Common myeloid progenitor, CD34-positive (primary cell): ENCODE results near the gene HDAC4.

ENCODE experiments used
- CTCF ChIA-PET: fragments of 350-600 bp; sonication (Branson Sonifier 250); formaldehyde crosslinking; loops from one replicate; lab custom pipeline; 2021; ENCODE audit warnings: antibody characterized with exemption; lab: Charles Lee
- POLR2A ChIA-PET: fragments of 350-600 bp; sonication (Branson Sonifier 250); formaldehyde crosslinking; loops from one replicate; lab custom pipeline; 2021; ENCODE audit warnings: antibody characterized with exemption; lab: Charles Lee
- DNase-seq, 3 donors: peaks; one replicate each; pipeline versions ENCODE4 v3.0.0 to v3.0.0-alpha.2; 2013
- H3K27ac ChIP-seq, 2 experiments: 1 replicate in 1 of 2; 2 replicates in 1 of 2; pipeline ENCODE4 v1.7.0; 2013; ENCODE audit warnings: inconsistent platforms in 2 of 2, low read length in 2 of 2, mild to moderate bottlenecking in 2 of 2, low read depth in 1 of 2, moderate library complexity in 1 of 2; ENCODE audit not compliant: severe bottlenecking in 2 of 2, insufficient read depth in 1 of 2, poor library complexity in 1 of 2
- H3K27me3 ChIP-seq, 5 experiments: replicated peaks in 2 of 5; 1 replicate in 3 of 5; 2 replicates in 2 of 5; pipeline versions ENCODE4 v1.6.1 to v1.7.0; 2013; ENCODE audit warnings: low read length in 4 of 5, mild to moderate bottlenecking in 2 of 5, moderate library complexity in 2 of 5, inconsistent platforms in 1 of 5; ENCODE audit not compliant: insufficient read depth in 5 of 5, control insufficient read depth in 4 of 5
- H3K36me3 ChIP-seq, 4 experiments: 1 replicate in 2 of 4; 2 replicates in 2 of 4; pipeline versions ENCODE4 v1.6.1 to v1.7.0; 2013; ENCODE audit warnings: low read length in 3 of 4, control low read depth in 1 of 4, mild to moderate bottlenecking in 1 of 4; ENCODE audit not compliant: control insufficient read depth in 4 of 4, insufficient read depth in 4 of 4
- H3K4me1 ChIP-seq, 4 experiments: 1 replicate in 3 of 4; 2 replicates in 1 of 4; pipeline versions ENCODE4 v1.6.1 to v1.7.1; 2013; ENCODE audit warnings: low read length in 3 of 4, mild to moderate bottlenecking in 3 of 4, control low read depth in 1 of 4, inconsistent platforms in 1 of 4, moderate library complexity in 1 of 4; ENCODE audit not compliant: control insufficient read depth in 4 of 4, insufficient read depth in 4 of 4; ENCODE audit errors: control extremely low read depth in 1 of 4
- H3K4me3 ChIP-seq, 7 experiments: 1 replicate in 4 of 7; 2 replicates in 3 of 7; pipeline versions ENCODE4 v1.5.1 to v1.7.0; 2013; ENCODE audit warnings: mild to moderate bottlenecking in 7 of 7, low read length in 6 of 7, moderate library complexity in 6 of 7, inconsistent platforms in 2 of 7, low read depth in 2 of 7, control low read depth in 1 of 7; ENCODE audit not compliant: insufficient read depth in 4 of 7, control insufficient read depth in 1 of 7; ENCODE audit errors: extremely low read depth in 1 of 7
- H3K9me3 ChIP-seq, 5 experiments: 1 replicate in 4 of 5; 2 replicates in 1 of 5; pipeline versions ENCODE4 v1.6.1 to v1.7.1; 2013; ENCODE audit warnings: low read length in 4 of 5, mild to moderate bottlenecking in 2 of 5, inconsistent platforms in 1 of 5, low read depth in 1 of 5, moderate library complexity in 1 of 5; ENCODE audit not compliant: control insufficient read depth in 4 of 5, insufficient read depth in 2 of 5; ENCODE audit errors: control extremely low read depth in 1 of 5
- WGBS: methylation state at CpG from one replicate; pipeline ENCODE4 v1.1.5; 2013; ENCODE audit not compliant: insufficient coverage; 5-methylcytosine and 5-hydroxymethylcytosine counted together

HDAC4 gene

DNA sequence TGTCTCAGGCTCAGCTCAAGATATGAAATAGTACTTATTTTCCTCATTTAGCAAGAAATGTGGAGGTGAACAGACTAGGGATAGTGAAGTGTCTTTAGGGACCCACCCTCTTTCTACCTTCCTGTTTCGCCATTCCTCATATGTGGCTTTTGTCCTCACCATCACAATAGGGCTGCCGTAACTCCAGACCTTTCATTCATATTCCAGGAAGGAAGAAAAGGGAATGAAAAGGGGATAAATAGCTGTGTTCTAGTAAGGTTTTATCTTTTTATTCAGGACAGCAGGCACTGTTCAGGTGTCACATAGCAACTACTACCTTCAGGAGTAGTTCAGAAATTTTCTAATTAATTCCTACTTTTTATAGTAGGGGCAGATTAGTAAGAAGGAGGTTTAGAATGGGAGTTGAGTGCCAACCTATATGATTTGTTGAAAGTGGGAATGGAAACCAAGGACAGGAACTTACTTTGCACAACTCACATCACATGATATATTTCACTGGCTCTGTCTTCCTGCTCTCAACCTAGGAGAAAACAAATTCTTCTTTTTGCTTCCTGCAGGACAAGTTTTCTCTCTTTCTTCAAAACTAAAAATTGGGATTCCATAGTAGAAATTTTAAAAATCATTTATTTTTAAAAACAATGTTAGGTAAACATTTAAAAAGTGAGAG, 36.0 kb upstream of the HDAC4 start:
- Histone ChIP-seq H3K4me1 (peaks cover 0 to 22% (median 16%) of the 10 kb centered on the region in 4 experiments), H3K9me3 (peaks cover 0 to 3% (median 0%) of the 10 kb centered on the region in 5 experiments), H3K27me3 (peaks cover 0 to 16% (median 11%) of the 10 kb centered on the region in 5 experiments), H3K4me3 (no peak overlapping the region), H3K36me3 (no peaks in the 10 kb centered on the region), H3K27ac (no peak overlapping the region)
- no peak for DNase-seq
- WGBS: no CpG with 5 or more reads among the region's 2 CpGs
- ChIA-PET POLR2A (no interaction called here), CTCF (no interaction called here)

DNA sequence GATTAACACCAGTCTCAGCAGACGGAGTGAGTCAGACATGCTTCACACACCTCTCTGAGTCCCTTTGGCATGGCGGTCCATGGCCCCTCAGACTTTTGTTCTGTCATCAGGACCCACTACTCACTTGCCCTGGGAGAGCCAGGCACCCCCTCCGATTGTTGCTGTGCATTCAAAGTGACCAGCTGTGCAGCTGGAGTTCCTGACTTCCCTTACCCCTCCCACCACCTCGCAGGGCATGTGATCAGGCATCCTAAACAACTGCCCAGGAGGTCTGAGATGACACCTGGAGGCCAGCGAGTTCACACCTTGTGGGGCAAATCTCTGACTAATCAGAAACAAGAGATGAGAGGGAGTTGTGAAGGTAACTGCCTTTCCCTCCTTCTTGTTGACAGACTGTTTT, 35.3 kb upstream of the HDAC4 start:
- H3K36me3 ChIP-seq: no peaks in the 10 kb centered on the region
- H3K9me3 ChIP-seq: peaks cover 0 to 3% (median 0%) of the 10 kb centered on the region in 5 experiments
- no peak for DNase-seq
- H3K27ac ChIP-seq: no peak overlapping the region
- POLR2A ChIA-PET: no interaction called here
- 100% methylated on average over 4 of the region's 5 CpGs for WGBS
- no peak overlapping the region for H3K4me3 ChIP-seq
- H3K4me1 ChIP-seq: peaks cover 0 to 15% (median 10%) of the 10 kb centered on the region in 4 experiments
- CTCF ChIA-PET: no interaction called here
- peaks cover 0 to 16% (median 8%) of the 10 kb centered on the region in 5 experiments for H3K27me3 ChIP-seq

DNA sequence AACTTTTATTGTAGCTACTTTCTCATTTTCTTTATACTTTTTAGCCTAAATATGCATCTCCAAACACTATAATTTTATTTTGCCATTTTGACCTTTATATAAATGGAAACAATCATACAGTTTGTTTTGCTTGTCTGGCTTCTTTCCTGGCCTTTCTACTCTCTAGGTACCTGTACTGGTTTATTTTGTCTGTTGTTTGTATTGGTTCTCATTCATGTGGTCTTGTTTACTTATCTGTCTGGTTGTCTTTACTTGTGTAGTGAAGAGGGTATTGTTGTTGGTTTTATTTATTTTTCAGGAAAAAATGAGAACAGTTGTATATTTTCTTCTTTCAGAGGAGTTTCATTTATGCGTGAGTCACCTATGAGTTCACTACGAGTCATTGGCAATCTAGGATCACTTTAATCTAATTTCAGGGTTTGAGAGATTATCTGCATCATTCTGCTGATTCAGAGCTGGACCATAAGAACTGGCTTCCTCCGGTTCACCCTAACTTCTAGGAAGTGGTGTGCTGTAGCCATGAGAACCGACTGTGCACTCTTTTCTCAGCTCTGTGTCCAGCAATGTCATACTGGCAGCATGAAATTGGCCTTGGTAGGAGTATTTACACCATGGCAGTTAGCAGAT, 33.1 kb upstream of the HDAC4 start:
- peaks cover 0 to 3% (median under 1%) of the 10 kb centered on the region in 4 experiments for H3K4me1 ChIP-seq
- ChIA-PET CTCF (no interaction called here), POLR2A (no interaction called here)
- H3K27ac ChIP-seq: no peak overlapping the region
- H3K36me3 ChIP-seq: no peaks in the 10 kb centered on the region
- peaks cover 0 to 3% (median 0%) of the 10 kb centered on the region in 5 experiments for H3K9me3 ChIP-seq
- DNase-seq: no peak
- H3K27me3 ChIP-seq: no peaks in the 10 kb centered on the region
- 92% methylated on average over 4 of the region's 4 CpGs for WGBS
- no peak overlapping the region for H3K4me3 ChIP-seq

DNA sequence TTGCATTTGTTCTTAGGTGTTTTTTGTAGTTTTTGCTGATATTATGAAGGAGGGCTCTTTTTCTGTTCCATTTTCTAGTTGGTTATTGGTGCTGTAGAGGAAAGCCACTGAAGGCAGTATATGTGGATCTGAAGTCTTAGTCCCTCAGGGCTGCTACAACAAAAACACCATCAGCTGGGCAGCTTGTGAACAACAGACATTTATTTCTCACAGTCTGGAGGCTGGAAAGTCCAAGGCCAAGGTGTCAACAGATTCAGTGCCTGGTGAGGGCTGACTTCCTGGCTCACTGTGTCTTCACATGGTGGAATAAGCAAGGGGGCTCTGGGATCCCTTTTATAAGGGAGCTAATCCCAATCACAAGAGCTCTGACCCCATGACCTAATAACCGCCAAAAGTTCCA, 31.4 kb upstream of the HDAC4 start:
- POLR2A ChIA-PET: no interaction called here
- no peaks in the 10 kb centered on the region for H3K36me3 ChIP-seq
- CTCF ChIA-PET: interaction anchor here (1.5 kb wide), 1 partner anchor 9 kb away, joined by 3 read pairs; no protein-coding TSS in a partner anchor
- H3K27ac ChIP-seq: no peak overlapping the region
- DNase-seq: no peak
- H3K4me3 ChIP-seq: no peak overlapping the region
- H3K4me1 ChIP-seq: peaks cover 0 to 3% (median 0%) of the 10 kb centered on the region in 4 experiments
- WGBS: 100% methylated on average over 1 of the region's 1 CpG
- no peaks in the 10 kb centered on the region for H3K27me3 ChIP-seq
- peaks cover 0 to 3% (median 0%) of the 10 kb centered on the region in 5 experiments for H3K9me3 ChIP-seq

DNA sequence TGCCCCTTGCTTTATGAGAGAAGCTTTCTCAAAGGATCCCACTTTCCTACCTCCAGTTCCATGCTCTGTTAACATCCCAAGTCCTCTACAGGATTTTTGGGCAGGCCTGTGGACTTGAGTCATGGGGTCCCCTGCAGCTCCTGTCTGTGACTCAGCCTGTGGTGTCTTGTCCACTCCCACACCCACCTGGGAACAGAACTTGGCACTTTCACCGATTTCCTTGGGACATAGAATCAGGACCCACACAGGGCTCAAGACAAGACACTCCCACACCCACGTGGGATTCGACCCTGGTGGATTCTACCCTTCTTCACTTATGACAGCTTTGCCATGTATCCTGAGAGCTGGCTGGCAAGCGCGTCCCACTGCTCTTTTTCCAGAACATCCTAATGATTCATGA, 30.7 kb upstream of the HDAC4 start:
- CTCF ChIA-PET: interaction anchor here (1.5 kb wide), 1 partner anchor 9 kb away, joined by 3 read pairs; no protein-coding TSS in a partner anchor
- WGBS: no CpG with 5 or more reads among the region's 5 CpGs
- POLR2A ChIA-PET: no interaction called here
- Histone ChIP-seq H3K4me1 (no peaks in the 10 kb centered on the region), H3K27me3 (no peaks in the 10 kb centered on the region), H3K36me3 (no peaks in the 10 kb centered on the region), H3K27ac (no peak overlapping the region), H3K4me3 (no peak overlapping the region), H3K9me3 (peaks cover 0 to 3% (median 0%) of the 10 kb centered on the region in 5 experiments)
- DNase-seq: no peak

DNA sequence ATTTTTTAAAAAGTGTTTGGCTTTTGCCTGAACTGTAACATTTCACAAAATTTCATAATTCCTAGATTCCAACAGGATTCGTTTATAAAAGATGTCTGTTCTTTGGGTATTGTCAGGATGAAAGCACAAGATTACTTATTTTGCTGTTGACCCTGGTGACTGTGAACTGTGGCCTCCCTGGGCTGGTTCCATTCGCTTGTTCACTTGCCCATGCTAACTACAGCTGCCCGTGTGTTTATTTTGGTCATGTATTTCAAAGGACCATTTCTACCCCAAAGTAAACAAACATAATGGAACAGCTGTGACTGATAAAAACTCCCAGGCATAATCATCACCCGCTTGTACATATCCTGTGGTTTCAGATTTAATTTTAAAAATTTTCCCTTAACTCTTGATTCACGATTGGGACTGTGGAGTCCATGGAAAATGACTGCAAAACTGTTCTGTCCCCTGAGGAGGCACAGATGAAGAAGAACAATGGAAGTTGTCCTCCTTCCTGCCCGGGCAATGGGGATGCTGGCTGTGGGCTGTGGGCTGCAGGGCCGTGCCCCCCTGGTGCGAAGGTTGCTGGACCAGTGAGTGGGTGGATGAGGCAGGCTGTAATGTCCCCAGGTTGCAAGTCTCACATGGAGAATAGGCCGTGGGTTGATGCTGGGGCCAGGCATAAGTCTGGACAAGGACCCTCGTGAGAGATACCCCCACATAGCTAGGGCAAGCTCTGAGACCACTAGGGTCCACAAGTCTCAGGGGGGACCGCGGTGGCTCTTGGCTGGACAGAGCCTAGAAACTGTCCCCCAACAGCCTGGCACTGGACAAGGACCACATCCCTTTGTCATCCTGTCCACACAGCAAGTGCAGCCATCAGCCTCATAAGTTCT, 28.9 kb upstream of the HDAC4 start:
- no peaks in the 10 kb centered on the region for H3K36me3 ChIP-seq
- H3K27me3 ChIP-seq: peaks cover 0 to 1% (median 0%) of the 10 kb centered on the region in 5 experiments
- CTCF ChIA-PET: no interaction called here
- 96% methylated on average over 8 of the region's 12 CpGs for WGBS
- no peak overlapping the region for H3K4me3 ChIP-seq
- H3K9me3 ChIP-seq: peaks cover 0 to 3% (median 0%) of the 10 kb centered on the region in 5 experiments
- H3K27ac ChIP-seq: no peak overlapping the region
- no peak for DNase-seq
- POLR2A ChIA-PET: no interaction called here
- H3K4me1 ChIP-seq: no peaks in the 10 kb centered on the region
